ENCODE data around the gene STK10. TPM values are rescaled to one million over a fixed set of nuclear protein-coding genes. Genes with fewer than 3 reads are reported as not detected.

Gene STK10
- polyA plus RNA-seq, 3 donors: 21.5 to 180 (median 47.4) TPM

DNA sequence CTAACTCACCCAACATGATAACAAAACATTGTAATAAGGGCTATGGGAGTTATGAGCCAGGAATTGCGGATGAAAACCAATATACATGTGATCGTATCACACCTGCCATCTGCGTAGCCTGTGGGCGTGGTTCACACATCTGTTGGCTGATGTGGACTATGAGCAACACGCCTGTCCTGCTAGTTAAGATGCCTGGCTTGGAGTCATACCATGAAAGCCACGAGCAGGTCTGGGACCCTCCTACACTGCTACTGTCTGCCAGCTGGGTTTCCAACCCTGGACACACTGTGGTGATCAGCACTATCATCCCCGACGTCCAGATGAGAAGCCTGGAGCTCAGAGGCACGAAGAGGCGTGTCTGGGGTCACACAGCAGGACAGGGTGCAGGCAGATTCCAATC, 40.2 kb downstream of the STK10 start:
- peak overlapping the region in 5 of 7 donors; percentile 40 to 99 (median 97) for H3K27ac Mint-ChIP-seq
- Histone ChIP-seq H2AFZ (ENCODE audit: insufficient read depth, low read depth, low read length, poor library complexity, severe bottlenecking) (no peak overlapping the region), H3K9ac (ENCODE audit: insufficient read depth, low read length, poor library complexity, severe bottlenecking) (no peak overlapping the region), H3K9me3 (replicated peaks in 1 of 2; ENCODE audit: control insufficient read depth in 1 of 2, insufficient read depth in 1 of 2, low read length in 2 of 2) (no peaks in the 10 kb centered on the region), H3K4me1 (ENCODE audit: control insufficient read depth in 1 of 2, insufficient read depth in 2 of 2, low read length in 2 of 2) (peaks cover 40 to 43% of the 10 kb centered on the region in 2 donors), H3K4me3 (replicated peaks in 1 of 3; ENCODE audit: low read depth in 2 of 3, low read length in 3 of 3) (no peak overlapping the region), H3K79me2 (ENCODE audit: insufficient read depth, low read length) (peaks cover 94% of the 10 kb centered on the region), H3K4me2 (replicated peaks; ENCODE audit: extremely low read depth, low read length, poor library complexity, severe bottlenecking) (no peak overlapping the region), H3K27ac (ENCODE audit: low read depth in 1 of 2, low read length in 2 of 2) (peak overlapping the region in 1 of 2 donors; percentile 85), H3K36me3 (replicated peaks in 1 of 2; ENCODE audit: control insufficient read depth in 1 of 2, insufficient read depth in 2 of 2, low read length in 2 of 2) (peaks cover 44 to 83% of the 10 kb centered on the region in 2 donors), H3K27me3 (ENCODE audit: control insufficient read depth in 2 of 2, insufficient read depth in 2 of 2, low read length in 2 of 2) (no peaks in the 10 kb centered on the region), H4K20me1 (ENCODE audit: insufficient read depth, low read length) (peaks cover 80% of the 10 kb centered on the region)
- H3K36me3 Mint-ChIP-seq: peaks cover 76 to 92% of the 10 kb centered on the region in 2 donors
- H3K4me3 Mint-ChIP-seq: no peak overlapping the region
- peaks cover 0 to 4% (median 0%) of the 10 kb centered on the region in 3 donors for H3K27me3 Mint-ChIP-seq (ENCODE audit: low read depth in 3 of 3)
- TF ChIP-seq, protein P1, sequence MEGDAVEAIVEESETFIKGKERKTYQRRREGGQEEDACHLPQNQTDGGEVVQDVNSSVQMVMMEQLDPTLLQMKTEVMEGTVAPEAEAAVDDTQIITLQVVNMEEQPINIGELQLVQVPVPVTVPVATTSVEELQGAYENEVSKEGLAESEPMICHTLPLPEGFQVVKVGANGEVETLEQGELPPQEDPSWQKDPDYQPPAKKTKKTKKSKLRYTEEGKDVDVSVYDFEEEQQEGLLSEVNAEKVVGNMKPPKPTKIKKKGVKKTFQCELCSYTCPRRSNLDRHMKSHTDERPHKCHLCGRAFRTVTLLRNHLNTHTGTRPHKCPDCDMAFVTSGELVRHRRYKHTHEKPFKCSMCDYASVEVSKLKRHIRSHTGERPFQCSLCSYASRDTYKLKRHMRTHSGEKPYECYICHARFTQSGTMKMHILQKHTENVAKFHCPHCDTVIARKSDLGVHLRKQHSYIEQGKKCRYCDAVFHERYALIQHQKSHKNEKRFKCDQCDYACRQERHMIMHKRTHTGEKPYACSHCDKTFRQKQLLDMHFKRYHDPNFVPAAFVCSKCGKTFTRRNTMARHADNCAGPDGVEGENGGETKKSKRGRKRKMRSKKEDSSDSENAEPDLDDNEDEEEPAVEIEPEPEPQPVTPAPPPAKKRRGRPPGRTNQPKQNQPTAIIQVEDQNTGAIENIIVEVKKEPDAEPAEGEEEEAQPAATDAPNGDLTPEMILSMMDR (IDR thresholded peaks at IDR 0.05): no peak
- no peak for DNase-seq
- intact Hi-C loops (cut with micrococcal nuclease): loop anchor here in 1 of 2 donors (2.0 kb wide), 1 partner anchor 13 kb away; no protein-coding TSS in a partner anchor
- H3K4me1 Mint-ChIP-seq: peaks cover 65% of the 10 kb centered on the region
- H3K9me3 Mint-ChIP-seq: no peaks in the 10 kb centered on the region
- 94% methylated on average over 10 of the region's 10 CpGs for WGBS (ENCODE audit: insufficient coverage)

DNA sequence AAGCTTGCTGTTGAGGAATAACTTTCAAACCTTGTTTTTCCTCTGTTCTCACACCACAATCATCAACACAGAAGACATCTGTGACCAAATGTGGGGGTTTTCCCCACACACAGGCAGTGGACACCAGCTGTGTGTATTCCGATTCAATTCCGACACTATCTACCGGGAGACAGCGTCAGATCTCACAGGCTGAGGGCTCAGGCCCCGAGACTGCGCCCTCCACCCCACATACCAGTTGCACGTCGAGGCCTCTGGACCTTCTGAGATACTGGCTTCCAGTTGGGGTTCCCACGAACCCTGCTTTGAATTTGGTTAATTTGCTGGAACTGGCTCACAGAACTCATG, 41.3 kb downstream of the STK10 start:
- intact Hi-C loops (cut with micrococcal nuclease): no loop called here

More for the DNA sequence above, 41.3 kb downstream of the STK10 start:
- H3K27me3 Mint-ChIP-seq (ENCODE audit: low read depth in 3 of 3): peaks cover 0 to 4% (median 0%) of the 10 kb centered on the region in 3 donors
- peak overlapping the region in 5 of 7 donors; percentile 24 to 97 (median 80) for H3K27ac Mint-ChIP-seq
- H3K27ac ChIP-seq (ENCODE audit: low read depth in 1 of 2, low read length in 2 of 2): peak overlapping the region in 1 of 2 donors; percentile 12
- peaks cover 70 to 85% of the 10 kb centered on the region in 2 donors for H3K36me3 Mint-ChIP-seq
- 100% methylated on average over 4 of the region's 9 CpGs for WGBS (ENCODE audit: insufficient coverage)
- H3K4me1 Mint-ChIP-seq: peaks cover 54% of the 10 kb centered on the region
- TF ChIP-seq, protein P1 (IDR thresholded peaks at IDR 0.05): no peak
- H3K4me3 ChIP-seq (replicated peaks in 1 of 3; ENCODE audit: low read depth in 2 of 3, low read length in 3 of 3): no peak overlapping the region
- no peak overlapping the region for H3K9ac ChIP-seq (ENCODE audit: insufficient read depth, low read length, poor library complexity, severe bottlenecking)
- H3K27me3 ChIP-seq (ENCODE audit: control insufficient read depth in 2 of 2, insufficient read depth in 2 of 2, low read length in 2 of 2): no peaks in the 10 kb centered on the region
- peaks cover 46 to 84% of the 10 kb centered on the region in 2 donors for H3K36me3 ChIP-seq (replicated peaks in 1 of 2; ENCODE audit: control insufficient read depth in 1 of 2, insufficient read depth in 2 of 2, low read length in 2 of 2)
- H4K20me1 ChIP-seq (ENCODE audit: insufficient read depth, low read length): peaks cover 88% of the 10 kb centered on the region
- DNase-seq: no peak
- no peak overlapping the region for H2AFZ ChIP-seq (ENCODE audit: insufficient read depth, low read depth, low read length, poor library complexity, severe bottlenecking)
- no peak overlapping the region for H3K4me3 Mint-ChIP-seq
- no peaks in the 10 kb centered on the region for H3K9me3 ChIP-seq (replicated peaks in 1 of 2; ENCODE audit: control insufficient read depth in 1 of 2, insufficient read depth in 1 of 2, low read length in 2 of 2)
- H3K79me2 ChIP-seq (ENCODE audit: insufficient read depth, low read length): peaks cover 94% of the 10 kb centered on the region
- no peak overlapping the region for H3K4me2 ChIP-seq (replicated peaks; ENCODE audit: extremely low read depth, low read length, poor library complexity, severe bottlenecking)
- no peaks in the 10 kb centered on the region for H3K9me3 Mint-ChIP-seq
- H3K4me1 ChIP-seq (ENCODE audit: control insufficient read depth in 1 of 2, insufficient read depth in 2 of 2, low read length in 2 of 2): peaks cover 29 to 31% of the 10 kb centered on the region in 2 donors
